DMS79 treated with DMSO at 0.1 percent for 48 hours (cell line): ENCODE data around the gene RTN4RL1.
"Not testable (repeated sequence)": the region's sequence is repeated elsewhere in the genome, so short reads cannot be mapped to it uniquely, and the experiment has no call there.

Source experiments
- DNase-seq: peaks from one replicate; lab custom pipeline; 2025; lab: John Stamatoyannopoulos, UW

RTN4RL1 gene

GRCh38 chr17:2025622-2026309 is 632 bp upstream of the RTN4RL1 start:
- DNase-seq = peak; percentile 81

GRCh38 chr17:2024572-2025219 is 438 bp downstream of the RTN4RL1 start:
- no peak for DNase-seq

DNA sequence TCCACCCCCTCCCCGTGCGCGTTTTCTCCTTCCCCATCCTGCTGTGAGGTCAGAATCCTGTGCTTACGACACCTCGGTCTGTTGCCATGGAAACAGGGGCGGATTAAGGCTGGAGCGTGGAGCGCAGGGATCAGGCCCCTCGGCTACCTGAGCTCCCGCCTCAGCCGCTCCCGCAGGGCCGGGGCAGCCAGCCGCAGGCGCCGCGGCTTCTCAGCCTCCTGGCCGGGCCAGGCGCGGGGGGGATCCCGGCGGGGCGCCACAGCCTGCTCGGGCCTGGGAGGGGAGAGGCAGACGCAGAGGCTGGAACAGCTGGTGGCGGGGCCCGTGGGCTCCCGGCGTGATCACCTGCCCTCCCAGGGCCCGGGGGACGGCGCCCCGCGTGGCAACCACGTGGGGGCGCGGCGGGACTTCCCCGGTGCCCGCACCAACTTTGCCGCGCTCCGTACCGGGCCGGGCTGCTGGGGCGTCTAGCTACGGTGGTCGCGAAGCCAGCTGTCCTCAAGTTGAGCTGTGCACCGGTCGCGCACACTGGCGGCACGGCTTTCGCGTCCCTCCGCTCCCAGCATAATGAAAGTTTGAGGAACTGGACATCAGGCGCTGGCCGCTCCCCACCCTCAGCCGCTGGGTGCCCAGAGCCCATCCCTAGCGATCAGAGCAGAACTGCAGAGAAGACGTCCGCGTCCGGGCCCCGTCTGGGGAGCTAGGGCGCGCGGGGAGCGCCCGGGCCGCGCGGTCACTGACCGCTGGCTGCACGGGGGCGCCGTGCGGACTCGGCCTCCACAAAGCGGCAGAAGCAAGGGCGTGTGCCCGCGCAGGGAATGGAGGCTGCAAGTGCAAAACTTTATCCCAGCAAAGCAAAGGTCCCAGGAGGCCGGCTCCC is 1.2 kb downstream of the RTN4RL1 start:
- peak; percentile 55 for DNase-seq

DNA sequence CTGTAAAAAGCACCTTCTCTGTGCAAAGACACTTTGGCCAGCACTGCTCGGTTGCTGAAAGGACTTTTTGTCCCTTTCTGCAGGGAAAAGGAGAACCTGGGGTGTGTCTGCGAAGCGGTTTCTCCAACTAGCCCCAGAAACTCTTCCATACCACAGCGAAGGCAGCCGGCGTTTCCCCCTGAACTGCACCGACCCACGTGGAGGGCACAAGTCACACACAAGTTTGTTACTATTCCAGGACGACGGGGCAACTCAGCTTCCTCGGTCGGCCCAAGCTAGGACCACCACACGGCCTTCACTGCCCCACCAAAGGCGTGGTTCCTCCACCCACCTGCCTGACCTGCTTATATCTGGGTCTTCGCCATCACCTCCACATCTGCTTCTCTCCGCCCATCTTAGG is 1.9 kb downstream of the RTN4RL1 start:
- no peak for DNase-seq

GRCh38 chr17:2022647-2023240 is 2.4 kb downstream of the RTN4RL1 start:
- no peak for DNase-seq

- DNase-seq = no peak
These were observed 4.4 kb downstream of the RTN4RL1 start for GRCh38 chr17:2020721-2021120.

GRCh38 chr17:2019723-2020122 is 5.4 kb downstream of the RTN4RL1 start:
- DNase-seq = no peak

GRCh38 chr17:2018716-2019510 is 6.2 kb downstream of the RTN4RL1 start:
- DNase-seq = no peak

DNA sequence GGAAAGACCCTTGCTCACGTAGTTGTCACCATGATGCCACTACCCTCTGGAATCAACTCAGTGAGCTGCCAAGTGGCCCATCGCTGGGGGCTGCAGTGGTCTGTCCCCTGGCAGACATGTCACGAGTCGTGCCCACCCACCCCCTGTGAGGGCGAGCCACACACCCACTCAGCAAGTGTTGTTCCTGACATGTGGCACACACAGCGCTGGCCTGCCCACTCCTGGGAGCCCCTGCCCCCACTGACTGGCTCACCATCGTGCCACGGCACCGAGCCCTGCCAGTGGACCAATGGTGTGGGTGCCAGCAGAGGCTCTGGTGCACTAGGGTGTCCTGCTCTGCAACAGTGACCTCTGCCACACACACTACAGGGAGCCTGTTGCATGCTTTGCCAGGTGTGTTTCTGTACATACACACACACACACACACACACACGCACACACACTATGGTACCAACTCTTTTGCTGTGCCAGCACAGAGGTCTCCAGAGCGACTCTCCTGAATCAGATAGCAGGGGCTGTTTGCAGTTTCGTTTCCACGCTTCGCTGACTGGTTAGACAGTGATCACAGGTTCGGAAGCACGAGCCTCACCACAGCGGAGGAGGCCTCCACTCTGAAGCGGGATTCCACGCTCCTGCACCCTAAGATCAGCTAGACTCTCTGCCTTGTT is 7.7 kb downstream of the RTN4RL1 start:
- DNase-seq = peak; percentile 68

DNA sequence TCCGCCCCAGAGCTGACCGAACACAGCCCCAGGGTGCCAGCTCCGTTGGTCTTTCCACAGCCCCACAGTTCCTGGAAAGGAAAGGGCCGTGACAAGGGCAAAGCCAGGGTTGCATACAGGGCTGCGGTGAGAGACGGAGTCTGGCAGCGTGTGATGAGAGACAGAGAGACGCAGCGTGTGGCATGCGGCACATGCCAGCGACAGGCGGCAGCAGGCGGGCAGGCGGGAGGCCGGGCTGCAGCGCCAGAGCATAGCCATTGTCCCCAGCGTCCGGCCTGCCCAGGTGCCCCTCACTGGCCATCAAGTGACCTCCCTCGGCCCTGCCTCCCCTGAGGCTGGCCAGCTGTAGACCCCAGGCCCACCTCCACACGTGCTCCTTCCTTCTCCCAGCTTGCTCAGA is 8.6 kb downstream of the RTN4RL1 start:
- no peak for DNase-seq

- DNase-seq = no peak
These were observed 9.8 kb downstream of the RTN4RL1 start for GRCh38 chr17:2015314-2015713.

DNA sequence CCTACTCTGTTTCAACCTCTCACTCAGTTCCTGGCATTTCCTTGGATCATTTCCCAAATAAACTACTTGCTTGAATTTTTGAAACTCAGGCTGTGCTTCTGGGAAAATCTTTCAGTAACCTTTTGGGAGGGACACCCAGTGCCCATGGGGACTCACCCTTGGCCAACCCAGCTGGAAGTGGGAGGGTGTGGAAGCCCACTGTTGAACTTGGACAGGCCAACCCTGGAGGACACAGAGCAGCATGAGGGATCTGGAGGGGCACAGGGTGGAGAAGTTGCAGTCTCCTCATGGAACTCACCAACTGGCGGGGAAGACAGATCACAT is 11.2 kb downstream of the RTN4RL1 start:
- no peak for DNase-seq

DNA sequence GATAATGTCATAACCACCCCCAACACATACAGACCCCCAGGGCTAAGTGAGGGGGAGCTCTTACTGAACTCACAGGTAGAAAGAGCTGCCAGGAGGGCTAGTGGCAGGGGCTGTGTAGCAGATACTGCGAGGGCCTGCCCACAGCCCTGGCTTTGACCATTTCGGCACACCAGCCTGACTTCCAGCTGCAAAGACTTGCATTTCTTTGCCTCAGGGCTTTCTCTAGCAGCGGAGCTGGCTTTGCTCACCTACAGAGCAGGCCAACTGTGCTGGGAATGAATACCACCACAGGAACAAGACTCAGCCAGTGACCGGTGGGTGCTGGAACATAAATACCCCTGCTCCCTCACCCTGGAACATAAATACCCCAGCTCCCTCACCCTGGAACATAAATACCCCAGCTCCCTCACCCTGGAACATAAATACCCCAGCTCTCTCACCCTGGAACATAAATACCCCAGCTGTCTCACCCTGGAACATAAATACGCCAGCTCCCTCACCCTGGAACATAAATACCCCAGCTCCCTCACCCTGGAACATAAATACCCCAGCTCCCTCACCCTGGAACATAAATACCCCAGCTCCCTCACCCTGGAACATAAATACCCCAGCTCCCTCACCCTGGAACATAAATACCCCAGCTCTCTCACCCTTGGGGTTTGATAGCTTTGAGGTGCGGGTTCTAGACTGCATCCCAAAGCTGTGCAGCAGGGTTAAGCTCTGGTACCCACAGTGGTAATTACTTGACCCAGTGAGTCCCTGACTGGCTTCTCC is 11.7 kb downstream of the RTN4RL1 start:
- not testable (repeated sequence) for DNase-seq

DNA sequence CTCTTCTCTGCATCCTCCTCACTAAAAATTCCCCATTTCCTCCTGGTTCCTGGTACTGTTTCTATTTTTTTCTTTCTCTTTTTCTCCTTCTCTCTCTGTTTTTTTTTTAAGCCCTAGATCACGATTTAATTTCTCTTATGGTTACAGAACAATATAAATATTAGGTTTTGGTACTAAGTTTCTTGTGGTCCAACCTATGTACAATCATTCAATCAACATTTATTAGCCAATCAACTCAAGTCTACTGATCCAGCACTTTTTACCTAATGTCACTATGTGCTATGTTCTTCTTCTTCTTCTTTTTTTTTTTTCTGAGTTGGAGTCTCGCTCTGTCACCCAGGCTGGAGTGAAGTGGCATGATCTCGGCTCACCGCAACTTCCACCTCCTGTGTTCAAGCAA is 12.6 kb downstream of the RTN4RL1 start:
- no peak for DNase-seq

DNA sequence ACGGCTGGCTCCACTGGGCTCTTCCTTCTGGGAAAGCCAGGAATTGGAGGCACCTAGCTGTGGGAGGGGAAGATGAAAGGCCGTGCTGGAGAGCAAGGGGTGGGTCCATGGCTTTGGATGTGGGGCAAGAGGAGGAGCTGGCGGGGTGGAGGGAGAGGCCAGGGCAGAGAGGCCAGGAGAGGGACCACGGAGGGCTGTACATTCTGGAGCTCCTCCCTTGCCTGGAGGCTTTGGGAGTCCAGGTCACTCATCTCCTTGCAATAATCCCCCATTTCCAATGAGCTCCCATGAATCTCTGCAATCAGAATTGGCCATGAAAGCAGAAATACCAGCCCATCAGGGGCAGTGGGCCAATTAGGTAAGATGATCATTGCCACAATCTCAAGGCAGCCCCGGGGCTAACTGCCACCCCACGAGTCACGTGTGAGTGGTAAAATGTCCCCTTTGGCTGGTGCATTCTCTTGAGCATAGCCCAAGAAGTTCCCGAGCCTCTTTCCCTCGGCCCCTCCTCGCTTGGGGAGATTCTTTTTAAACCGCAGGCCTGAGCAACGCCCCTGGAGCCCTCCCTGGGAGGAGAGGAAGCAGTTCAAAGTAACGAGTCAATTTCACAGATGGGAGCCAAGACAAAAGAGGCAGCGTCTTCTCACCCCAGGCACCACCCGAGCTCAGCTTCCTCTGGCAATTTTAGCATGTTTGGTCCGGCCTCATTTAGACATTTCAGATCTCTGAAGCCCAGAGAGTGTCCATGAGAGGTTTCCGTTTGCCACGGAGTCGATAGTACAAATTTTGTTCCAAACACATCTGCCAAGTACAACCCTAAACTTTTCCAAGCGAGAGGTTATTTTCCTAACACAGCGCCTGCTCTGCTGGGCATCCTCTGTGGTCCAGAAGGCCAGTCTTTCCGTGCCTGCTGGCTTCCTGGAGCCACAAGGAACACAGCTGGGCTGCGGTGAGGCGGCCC is 13.4 kb downstream of the RTN4RL1 start:
- peak; percentile 90 for DNase-seq

DNA sequence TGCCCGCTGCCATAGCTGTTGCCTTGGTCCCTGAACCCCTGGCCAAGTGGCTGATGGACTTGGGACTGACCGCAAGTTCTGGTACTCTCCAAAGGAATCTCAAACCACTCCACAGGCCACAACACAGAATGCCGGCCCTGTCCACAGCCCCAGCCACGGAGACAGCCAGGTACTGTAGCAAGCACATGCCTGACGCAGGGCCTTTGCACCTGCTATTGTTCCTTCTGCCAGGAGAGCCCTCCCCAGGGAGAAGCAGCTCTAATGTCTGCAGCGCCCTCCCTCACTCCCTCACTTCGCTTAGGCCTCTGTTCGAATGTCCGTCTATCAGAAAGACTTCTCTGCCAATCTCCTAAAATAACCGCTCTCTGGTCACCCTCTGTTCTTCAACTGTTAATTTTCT is 15.4 kb downstream of the RTN4RL1 start:
- no peak for DNase-seq

DNA sequence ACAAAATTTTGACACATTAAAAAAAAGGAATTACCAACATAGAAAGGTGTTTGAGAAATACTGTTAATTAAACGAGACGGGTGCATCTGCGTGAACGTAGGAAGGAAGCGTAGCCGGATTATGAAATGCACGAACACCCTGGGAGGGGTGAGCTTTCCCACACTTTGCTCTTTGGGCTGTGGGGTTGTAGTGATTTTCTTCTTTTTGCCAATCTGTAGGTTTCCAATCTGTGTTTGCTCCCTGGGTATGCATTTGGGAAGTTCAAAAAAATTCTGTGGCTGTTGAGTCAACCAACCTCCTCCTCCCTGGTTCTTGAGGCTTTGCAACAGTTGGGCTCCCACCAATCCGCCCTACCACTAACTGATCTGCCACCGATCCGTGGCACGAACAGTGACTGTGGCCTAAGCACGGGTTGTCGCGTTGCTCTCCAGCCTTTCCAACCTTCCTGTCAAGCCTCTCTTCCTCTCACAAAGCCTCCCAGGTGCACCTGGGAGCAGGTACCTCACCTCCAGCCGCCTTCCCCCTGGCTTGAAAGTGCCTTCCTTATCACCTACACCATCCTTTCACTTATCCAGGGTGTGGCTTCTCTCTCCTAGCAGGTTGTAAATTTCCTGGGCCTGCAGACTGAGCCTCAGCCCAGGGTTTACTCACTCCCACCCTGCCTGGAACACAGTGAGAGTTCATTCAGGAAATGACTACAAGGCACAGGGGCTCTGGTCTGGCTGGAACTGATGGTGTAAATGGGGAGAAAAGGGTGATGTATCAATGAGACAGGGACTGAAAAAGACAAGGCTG is 16.6 kb downstream of the RTN4RL1 start:
- DNase-seq = no peak

- DNase-seq = no peak
These were observed 20.6 kb downstream of the RTN4RL1 start for GRCh38 chr17:2004435-2004952.
